OCI-LY3 (cell line): Measurements from ENCODE around the gene JAML.
A peak's percentile ranks its signal among the peaks of the same experiment; 100 is the strongest.

ENCODE experiments used
- H2AFZ ChIP-seq: fragments of 200-600, 300-600 bp; shearing (Covaris generic); 2 replicates; pipeline ENCODE4 v1.6.0; 2014; ENCODE audit warnings: antibody characterized with exemption, low read depth, low read length
- H3K27ac ChIP-seq: fragments of 200-600, 300-600 bp; sonication (generic); 2 replicates; pipeline ENCODE4 v1.5.1; 2014; ENCODE audit warnings: mild to moderate bottlenecking, low read length, moderate library complexity, mixed read lengths
- H3K27me3 ChIP-seq: fragments of 200-600, 300-600 bp; sonication (generic); 2 replicates; pipeline ENCODE4 v1.6.1; 2014; ENCODE audit warnings: low read depth, low read length, mixed read lengths
- H3K36me3 ChIP-seq: fragments of 200-600, 300-600 bp; sonication (generic); replicated peaks from 2 replicates; pipeline ENCODE3; 2014; ENCODE audit warnings: low read depth, low read length, mixed read lengths
- H3K4me1 ChIP-seq: fragments of 300-600, 200-600 bp; sonication (generic); 2 replicates; pipeline ENCODE4 v1.6.1; 2014; ENCODE audit warnings: low read length, mixed read lengths
- H3K4me2 ChIP-seq: fragments of 200-600, 300-600 bp; sonication (generic); 2 replicates; pipeline ENCODE4 v1.6.1; 2014; ENCODE audit warnings: low read length, mixed read lengths
- H3K4me3 ChIP-seq: fragments of 300-600, 200-600 bp; sonication (generic); 2 replicates; pipeline ENCODE4 v1.5.1; 2014; ENCODE audit warnings: antibody characterized with exemption, mild to moderate bottlenecking, low read length, moderate library complexity
- H3K79me2 ChIP-seq: fragments of 300-600, 200-600 bp; shearing (Covaris generic); 2 replicates; pipeline ENCODE4 v1.6.1; 2014; ENCODE audit warnings: mild to moderate bottlenecking, low read length, mixed read lengths
- H3K9ac ChIP-seq: fragments of 300-600, 200-600 bp; shearing (Covaris generic); 2 replicates; pipeline ENCODE4 v1.6.0; 2014; ENCODE audit warnings: mild to moderate bottlenecking, low read length, moderate library complexity
- H3K9me3 ChIP-seq: fragments of 200-600, 300-600 bp; shearing (Covaris generic); 2 replicates; pipeline ENCODE4 v1.6.1; 2014; ENCODE audit warnings: low read length, mixed read lengths; ENCODE audit not compliant: insufficient read depth
- H4K20me1 ChIP-seq: fragments of 200-600, 300-600 bp; sonication (generic); 2 replicates; pipeline ENCODE4 v1.6.1; 2016; ENCODE audit warnings: low read length, mixed read lengths; ENCODE audit not compliant: insufficient read depth
- CTCF ChIP-seq: fragments of 200-600, 300-600 bp; sonication (generic); IDR thresholded peaks from 2 replicates; pipeline ENCODE4 v1.5.1; 2014; ENCODE audit warnings: antibody characterized with exemption, low read length, low read depth
- EZH2phosphoT487 ChIP-seq: fragments of 200-600 bp; shearing (Covaris generic); IDR thresholded peaks from 2 replicates; pipeline ENCODE4 v1.6.1; 2018; ENCODE audit warnings: antibody characterized with exemption, mixed run types, low read depth

JAML gene

GRCh38 chr11:118219244-118219643 lies 5.6 kb downstream of the JAML start:
- no peak overlapping the region for H3K27ac ChIP-seq
- no peaks in the 10 kb centered on the region for H4K20me1 ChIP-seq
- H3K4me2 ChIP-seq, result no peak overlapping the region
- H2AFZ ChIP-seq, result no peak overlapping the region
- peaks cover 39% of the 10 kb centered on the region for H3K4me1 ChIP-seq
- TF ChIP-seq EZH2phosphoT487 (no peak), CTCF (no peak)
- no peak overlapping the region for H3K9ac ChIP-seq
- peaks cover 5% of the 10 kb centered on the region for H3K27me3 ChIP-seq
- no peaks in the 10 kb centered on the region for H3K36me3 ChIP-seq
- no peak overlapping the region for H3K4me3 ChIP-seq
- no peaks in the 10 kb centered on the region for H3K9me3 ChIP-seq
- no peaks in the 10 kb centered on the region for H3K79me2 ChIP-seq

- no peaks in the 10 kb centered on the region for H3K36me3 ChIP-seq
- no peak overlapping the region for H3K9ac ChIP-seq
- no peaks in the 10 kb centered on the region for H4K20me1 ChIP-seq
- no peak for TF ChIP-seq CTCF
- no peak for TF ChIP-seq EZH2phosphoT487
- H3K9me3 ChIP-seq, result no peaks in the 10 kb centered on the region
- peaks cover 18% of the 10 kb centered on the region for H3K27me3 ChIP-seq
- H3K4me3 ChIP-seq, result no peak overlapping the region; the same call in 1 of the 2 replicates
- peak overlapping the region; percentile 61 for H3K4me2 ChIP-seq
- no peaks in the 10 kb centered on the region for H3K79me2 ChIP-seq
- H2AFZ ChIP-seq, result no peak overlapping the region
- no peak overlapping the region for H3K27ac ChIP-seq
- H3K4me1 ChIP-seq, result peaks cover 52% of the 10 kb centered on the region
Observed at GRCh38 chr11:118217575-118217974, 7.2 kb downstream of the JAML start.

GRCh38 chr11:118216621-118217481 lies 8.0 kb downstream of the JAML start:
- peak; percentile 26; the same call in 1 of the 2 replicates for TF ChIP-seq CTCF
- no peak for TF ChIP-seq EZH2phosphoT487
- Histone ChIP-seq H3K36me3 (no peaks in the 10 kb centered on the region), H3K4me1 (peaks cover 54% of the 10 kb centered on the region), H3K4me2 (peak overlapping the region; percentile 61), H3K27me3 (peaks cover 24% of the 10 kb centered on the region), H2AFZ (no peak overlapping the region), H3K4me3 (peak overlapping the region; percentile 39), H3K9me3 (no peaks in the 10 kb centered on the region), H3K9ac (no peak overlapping the region), H3K27ac (no peak overlapping the region), H3K79me2 (no peaks in the 10 kb centered on the region), H4K20me1 (no peaks in the 10 kb centered on the region)

GRCh38 chr11:118215765-118216164 lies 9.0 kb downstream of the JAML start:
- Histone ChIP-seq H3K4me2 (no peak overlapping the region), H3K36me3 (no peaks in the 10 kb centered on the region), H3K27ac (no peak overlapping the region), H3K27me3 (peaks cover 31% of the 10 kb centered on the region), H4K20me1 (no peaks in the 10 kb centered on the region), H3K4me1 (peaks cover 54% of the 10 kb centered on the region), H3K79me2 (no peaks in the 10 kb centered on the region), H3K4me3 (no peak overlapping the region), H3K9ac (no peak overlapping the region), H3K9me3 (no peaks in the 10 kb centered on the region), H2AFZ (no peak overlapping the region)
- no peak for TF ChIP-seq EZH2phosphoT487
- TF ChIP-seq CTCF, result no peak
